ENCODE measurements around the gene ZNF789.
A peak's percentile ranks its signal among the peaks of the same experiment; 100 is the strongest.

Gene ZNF789

DNA sequence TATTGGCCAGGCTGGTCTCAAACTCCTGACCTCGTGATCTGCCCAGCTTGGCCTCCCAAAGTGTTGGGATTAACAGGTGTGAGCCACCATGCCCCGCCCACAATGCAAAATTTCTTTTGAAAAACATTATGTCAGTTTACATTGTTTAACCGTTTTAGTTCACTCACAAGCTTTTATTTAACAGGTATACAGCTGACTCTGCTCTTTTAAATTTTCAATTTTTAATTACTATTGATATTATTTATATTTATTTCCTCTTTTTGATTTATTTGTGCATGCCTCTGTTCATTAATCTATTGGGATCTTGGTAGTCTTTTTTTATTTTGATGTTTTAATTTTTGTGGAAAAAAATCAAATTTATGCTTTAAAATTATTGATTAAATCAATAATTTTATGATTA, 48.7 kb downstream of the ZNF789 start:
- peaks cover 60% of the 10 kb centered on the region for H3K36me3 ChIP-seq (ENCODE audit: control insufficient read depth, insufficient read depth, low read length, severe bottlenecking)
- no peak overlapping the region for H3K4me3 ChIP-seq (ENCODE audit: low read length)
- no peaks in the 10 kb centered on the region for H3K9me3 ChIP-seq (ENCODE audit: control insufficient read depth, low read length)
- H3K9ac ChIP-seq (ENCODE audit: low read length) = no peak overlapping the region
- no peak for DNase-seq (ENCODE audit: low read depth)
- H3K4me1 ChIP-seq (ENCODE audit: control insufficient read depth, insufficient read depth, low read length) = no peaks in the 10 kb centered on the region
- no peaks in the 10 kb centered on the region for H3K27me3 ChIP-seq (replicated peaks; ENCODE audit: control insufficient read depth, insufficient read depth, low read length)

- H3K4me3 ChIP-seq (ENCODE audit: low read length) = no peak overlapping the region
- peaks cover 24% of the 10 kb centered on the region for H3K9me3 ChIP-seq (ENCODE audit: control insufficient read depth, low read length)
- no peak overlapping the region for H3K9ac ChIP-seq (ENCODE audit: low read length)
- no peak for DNase-seq (ENCODE audit: low read depth)
- peaks cover 73% of the 10 kb centered on the region for H3K36me3 ChIP-seq (ENCODE audit: control insufficient read depth, insufficient read depth, low read length, severe bottlenecking)
- no peaks in the 10 kb centered on the region for H3K27me3 ChIP-seq (replicated peaks; ENCODE audit: control insufficient read depth, insufficient read depth, low read length)
- no peaks in the 10 kb centered on the region for H3K4me1 ChIP-seq (ENCODE audit: control insufficient read depth, insufficient read depth, low read length)
These were observed 53.2 kb downstream of the ZNF789 start for GRCh38 chr7:99525713-99526440.

DNA sequence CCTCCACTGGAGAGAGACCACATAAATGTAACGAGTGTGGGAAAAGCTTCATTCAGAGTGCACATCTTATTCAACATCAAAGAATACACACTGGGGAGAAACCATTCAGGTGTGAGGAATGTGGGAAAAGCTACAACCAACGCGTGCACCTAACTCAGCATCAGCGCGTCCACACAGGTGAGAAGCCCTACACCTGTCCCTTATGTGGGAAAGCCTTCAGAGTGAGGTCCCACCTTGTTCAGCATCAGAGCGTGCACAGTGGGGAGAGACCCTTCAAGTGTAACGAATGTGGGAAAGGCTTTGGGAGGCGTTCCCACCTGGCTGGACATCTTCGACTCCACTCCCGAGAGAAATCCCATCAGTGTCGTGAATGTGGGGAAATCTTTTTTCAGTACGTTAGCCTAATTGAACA, 58.7 kb downstream of the ZNF789 start:
- no peak overlapping the region for H3K9ac ChIP-seq (ENCODE audit: low read length)
- peaks cover 72% of the 10 kb centered on the region for H3K36me3 ChIP-seq (ENCODE audit: control insufficient read depth, insufficient read depth, low read length, severe bottlenecking)
- no peaks in the 10 kb centered on the region for H3K4me1 ChIP-seq (ENCODE audit: control insufficient read depth, insufficient read depth, low read length)
- no peaks in the 10 kb centered on the region for H3K27me3 ChIP-seq (replicated peaks; ENCODE audit: control insufficient read depth, insufficient read depth, low read length)
- H3K4me3 ChIP-seq (ENCODE audit: low read length) = peak overlapping the region; percentile 67
- no peak for DNase-seq (ENCODE audit: low read depth)
- peaks cover 71% of the 10 kb centered on the region for H3K9me3 ChIP-seq (ENCODE audit: control insufficient read depth, low read length)

DNA sequence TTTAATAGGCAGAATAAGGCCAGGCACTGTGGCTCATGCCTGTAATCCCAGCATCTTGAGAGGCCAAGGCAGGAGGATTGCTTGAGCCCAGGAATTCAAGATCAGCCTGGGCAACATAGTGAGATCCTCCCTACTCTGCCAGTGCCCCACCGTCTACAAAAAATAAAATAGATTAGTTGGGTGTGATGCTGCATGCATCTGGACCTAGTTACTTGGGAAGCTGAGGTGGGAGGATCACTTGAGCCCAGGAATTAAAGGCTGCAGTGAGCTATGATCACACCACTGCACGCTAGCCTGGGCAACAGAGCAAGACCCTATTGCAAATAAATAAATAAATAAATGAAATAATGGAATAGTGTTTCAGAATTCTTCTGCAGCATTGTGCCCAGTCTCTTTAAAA, 63.0 kb downstream of the ZNF789 start:
- Histone ChIP-seq H3K9me3 (ENCODE audit: control insufficient read depth, low read length) (peaks cover 70% of the 10 kb centered on the region), H3K4me3 (ENCODE audit: low read length) (no peak overlapping the region), H3K27me3 (replicated peaks; ENCODE audit: control insufficient read depth, insufficient read depth, low read length) (no peaks in the 10 kb centered on the region), H3K36me3 (ENCODE audit: control insufficient read depth, insufficient read depth, low read length, severe bottlenecking) (peaks cover 34% of the 10 kb centered on the region), H3K9ac (ENCODE audit: low read length) (no peak overlapping the region), H3K4me1 (ENCODE audit: control insufficient read depth, insufficient read depth, low read length) (no peaks in the 10 kb centered on the region)
- no peak for DNase-seq (ENCODE audit: low read depth)

All from adipocyte (in vitro differentiated cells).